IPS DF 6.9 (cell line): ENCODE measurements around the gene MEI1.
"Not testable (repeated sequence)": the region's sequence is repeated elsewhere in the genome, so short reads cannot be mapped to it uniquely, and the experiment has no call there.

Source experiments
- DNase-seq: peaks from one replicate; pipeline ENCODE4 v3.0.0-alpha.2; 2013; ENCODE audit warnings: low read depth, low spot score
- H3K27ac ChIP-seq: one replicate; pipeline ENCODE4 v1.5.1; 2013; ENCODE audit warnings: low read length, control low read depth
- H3K27me3 ChIP-seq: 2 replicates; pipeline ENCODE4 v1.6.1; 2013; ENCODE audit warnings: mild to moderate bottlenecking, low read length; ENCODE audit not compliant: control insufficient read depth, insufficient read depth
- H3K36me3 ChIP-seq: 2 replicates; pipeline ENCODE4 v1.6.1; 2013; ENCODE audit warnings: low read length; ENCODE audit not compliant: control insufficient read depth, insufficient read depth
- H3K4me1 ChIP-seq: 2 replicates; pipeline ENCODE4 v1.6.1; 2013; ENCODE audit warnings: low read length; ENCODE audit not compliant: control insufficient read depth, insufficient read depth
- H3K4me3 ChIP-seq: 2 replicates; pipeline ENCODE4 v1.5.1; 2013; ENCODE audit warnings: mild to moderate bottlenecking, low read length
- H3K9me3 ChIP-seq: 2 replicates; pipeline ENCODE4 v1.6.1; 2013; ENCODE audit warnings: low read length, inconsistent platforms; ENCODE audit not compliant: control insufficient read depth, insufficient read depth
- WGBS: extraction: QIAGEN DNeasy Blood & Tissue Kit; methylation state at CpG from one replicate; pipeline ENCODE4 v1.1.7; 2013; ENCODE audit warnings: mixed read lengths, missing lambda C conversion rate; ENCODE audit not compliant: insufficient read length, insufficient coverage; 5-methylcytosine and 5-hydroxymethylcytosine counted together

MEI1 gene

DNA sequence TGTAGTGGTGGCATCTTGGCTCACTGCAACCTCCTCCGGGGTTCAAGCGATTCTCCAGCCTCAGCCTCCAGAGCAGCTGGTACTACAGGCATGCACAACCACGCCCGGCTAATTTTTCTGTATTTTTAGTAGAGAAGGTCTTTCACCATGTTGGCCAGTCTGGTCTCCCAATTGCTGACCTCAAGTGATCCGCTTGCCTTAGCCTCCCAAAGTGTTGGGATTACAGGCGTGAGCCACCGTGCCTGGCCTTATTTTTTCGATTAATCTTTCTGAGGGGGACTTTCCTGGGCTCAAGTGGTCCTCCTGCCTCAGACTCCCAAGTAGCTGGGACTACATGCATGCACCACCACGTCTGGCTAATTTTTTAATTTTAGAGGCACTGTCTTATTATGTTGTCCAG, 16.3 kb upstream of the MEI1 start:
- Histone ChIP-seq H3K9me3 (no peaks in the 10 kb centered on the region), H3K36me3 (peaks cover 9% of the 10 kb centered on the region; the same call in 1 of the 2 replicates), H3K4me1 (peaks cover 1% of the 10 kb centered on the region; the same call in 1 of the 2 replicates), H3K27me3 (no peaks in the 10 kb centered on the region), H3K27ac (no peak overlapping the region), H3K4me3 (no peak overlapping the region)
- WGBS: no CpG with 5 or more reads among the region's 9 CpGs
- DNase-seq: no peak

DNA sequence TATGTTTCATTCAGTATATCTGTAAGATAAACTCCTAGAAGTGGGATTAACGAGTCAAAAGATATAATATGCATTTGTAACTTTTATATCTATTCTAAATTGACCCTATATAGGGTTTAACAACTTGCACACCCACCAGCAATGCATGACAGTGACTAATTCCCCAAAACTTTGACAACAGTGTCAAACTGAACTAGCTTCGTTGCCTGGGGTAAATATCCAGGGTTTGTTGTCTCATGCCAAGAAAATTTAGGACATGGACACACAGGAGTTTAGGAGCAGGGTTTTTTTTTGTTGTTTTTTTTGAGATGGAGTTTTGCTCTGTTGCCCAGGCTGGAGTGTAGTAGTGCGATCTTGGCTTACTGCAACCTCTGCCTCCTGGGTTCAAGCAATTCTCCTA, 15.7 kb upstream of the MEI1 start:
- WGBS: no CpG with 5 or more reads among the region's 3 CpGs
- peaks cover 1% of the 10 kb centered on the region; the same call in 1 of the 2 replicates for H3K4me1 ChIP-seq
- no peaks in the 10 kb centered on the region for H3K9me3 ChIP-seq
- H3K4me3 ChIP-seq: no peak overlapping the region
- no peaks in the 10 kb centered on the region for H3K27me3 ChIP-seq
- H3K27ac ChIP-seq: no peak overlapping the region
- DNase-seq: no peak
- H3K36me3 ChIP-seq: peaks cover 5% of the 10 kb centered on the region; the same call in 1 of the 2 replicates

DNA sequence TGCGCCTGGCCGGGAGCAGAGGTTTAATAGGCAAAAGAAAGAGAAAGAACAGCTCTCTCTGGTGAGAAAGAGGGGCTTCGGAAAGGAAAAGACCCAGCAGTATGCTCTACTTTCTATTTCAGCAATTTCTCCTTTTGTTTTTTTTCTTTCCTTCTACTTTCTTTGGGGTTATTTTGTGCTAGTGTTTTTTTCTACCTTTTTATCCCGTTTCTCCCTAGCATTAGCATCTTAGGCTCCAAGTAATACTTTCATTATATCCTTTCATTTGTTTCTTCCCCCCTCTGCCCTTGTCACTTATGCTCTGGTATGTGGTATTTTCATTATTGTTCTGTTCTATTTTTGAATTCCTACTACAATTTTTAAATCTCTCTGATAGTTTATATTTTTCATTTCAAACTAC, 15.1 kb upstream of the MEI1 start:
- no CpG with 5 or more reads among the region's 4 CpGs for WGBS
- H3K27me3 ChIP-seq: no peaks in the 10 kb centered on the region
- DNase-seq: no peak

GRCh38 chr22:41686890-41687289, 12.4 kb upstream of the MEI1 start:
- H3K4me3 ChIP-seq, H3K27ac ChIP-seq, H3K9me3 ChIP-seq, H3K4me1 ChIP-seq, H3K27me3 ChIP-seq, DNase-seq, H3K36me3 ChIP-seq: not testable (repeated sequence)
- no CpG with 5 or more reads among the region's 11 CpGs for WGBS

More for the DNA sequence above, 15.1 kb upstream of the MEI1 start:
- Histone ChIP-seq H3K4me3 (no peak overlapping the region), H3K9me3 (no peaks in the 10 kb centered on the region), H3K36me3 (0 out of 2 replicates have a peak, but pooled peaks cover 3% of the 10 kb centered on the region), H3K27ac (no peak overlapping the region), H3K4me1 (peaks cover 1% of the 10 kb centered on the region; the same call in 1 of the 2 replicates)

GRCh38 chr22:41687901-41688364, 11.4 kb upstream of the MEI1 start:
- Histone ChIP-seq H3K36me3 (no peaks in the 10 kb centered on the region), H3K4me1 (peaks cover 1% of the 10 kb centered on the region; the same call in 1 of the 2 replicates), H3K9me3 (no peaks in the 10 kb centered on the region), H3K27me3 (no peaks in the 10 kb centered on the region), H3K27ac (no peak overlapping the region), H3K4me3 (peak overlapping the region; percentile 67)
- WGBS: no CpG with 5 or more reads among the region's 20 CpGs
- DNase-seq: no peak

- WGBS: no CpG with 5 or more reads among the region's 62 CpGs
Observed at GRCh38 chr22:41688365-41689211, 10.7 kb upstream of the MEI1 start, which contains the start of gene SNU13. Gene SNU13 (minus strand): TSS chr22:41688867. CDS start chr22:41688796, 71 bp downstream.

GRCh38 chr22:41690476-41690875, 8.8 kb upstream of the MEI1 start:
- DNase-seq: no peak
- WGBS: no CpG with 5 or more reads among the region's 3 CpGs
- Histone ChIP-seq H3K4me3 (no peak overlapping the region), H3K4me1 (peaks cover 1% of the 10 kb centered on the region; the same call in 1 of the 2 replicates), H3K27ac (no peak overlapping the region), H3K9me3 (no peaks in the 10 kb centered on the region), H3K27me3 (no peaks in the 10 kb centered on the region), H3K36me3 (peaks cover 2% of the 10 kb centered on the region; the same call in 1 of the 2 replicates)

More at GRCh38 chr22:41688365-41689211, 10.7 kb upstream of the MEI1 start, which contains the start of gene SNU13:
- peaks cover 1% of the 10 kb centered on the region; the same call in 1 of the 2 replicates for H3K4me1 ChIP-seq
- H3K27me3 ChIP-seq: no peaks in the 10 kb centered on the region
- peak; percentile 77 for DNase-seq
- H3K36me3 ChIP-seq: 0 out of 2 replicates have a peak, but pooled peaks cover under 1% of the 10 kb centered on the region
- peak within 1 kb of the TSS; percentile 67 for H3K4me3 ChIP-seq
- no peak within 1 kb of the TSS for H3K27ac ChIP-seq
- H3K9me3 ChIP-seq: no peaks in the 10 kb centered on the region

DNA sequence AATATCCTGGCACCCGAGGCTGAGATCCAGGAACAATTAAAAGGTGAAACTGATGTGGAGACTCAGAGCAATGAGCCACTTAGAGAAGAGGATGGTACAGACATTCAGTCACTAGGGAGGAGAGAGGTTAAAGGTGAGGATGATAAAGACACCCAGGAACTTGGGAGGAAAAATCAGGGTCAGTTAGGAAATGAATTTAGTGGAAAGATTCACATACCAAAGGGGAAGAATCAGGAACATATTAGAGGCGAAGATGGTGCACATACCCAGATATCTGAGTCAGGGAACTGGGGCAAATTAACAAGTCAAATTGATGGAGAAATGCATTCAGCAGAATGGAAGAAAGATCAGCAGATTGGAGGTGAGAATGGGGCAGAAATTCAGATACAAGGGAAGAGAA, 4.1 kb upstream of the MEI1 start:
- Histone ChIP-seq H3K4me3 (no peak overlapping the region), H3K27ac (no peak overlapping the region), H3K36me3 (peaks cover 2% of the 10 kb centered on the region), H3K4me1 (peaks cover 4% of the 10 kb centered on the region; the same call in 1 of the 2 replicates), H3K27me3 (no peaks in the 10 kb centered on the region), H3K9me3 (no peaks in the 10 kb centered on the region)
- no CpG with 5 or more reads among the region's 2 CpGs for WGBS
- DNase-seq: no peak

DNA sequence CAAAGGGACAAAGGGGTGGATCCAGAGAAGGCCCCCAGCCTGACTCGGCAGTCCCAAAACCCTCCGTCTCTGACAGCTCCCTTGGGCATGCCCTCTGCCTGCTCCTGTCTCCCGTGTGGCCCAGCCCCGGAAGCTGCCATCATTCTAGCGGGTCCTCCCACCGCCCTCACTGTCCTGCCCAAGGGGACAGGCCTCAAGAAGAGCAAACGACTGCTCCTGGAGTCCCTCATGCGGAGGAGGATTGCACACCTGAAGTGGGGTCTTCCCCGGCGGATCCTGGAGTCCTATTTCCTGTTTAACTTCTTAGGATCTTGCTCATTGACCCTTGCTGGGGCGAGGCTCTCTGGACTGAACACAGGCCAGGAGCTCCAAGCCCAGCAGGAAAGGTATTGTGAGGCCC, 2.6 kb upstream of the MEI1 start:
- Histone ChIP-seq H3K9me3 (no peaks in the 10 kb centered on the region), H3K4me3 (no peak overlapping the region), H3K4me1 (peaks cover 4% of the 10 kb centered on the region; the same call in 1 of the 2 replicates), H3K27ac (no peak overlapping the region), H3K27me3 (no peaks in the 10 kb centered on the region), H3K36me3 (peaks cover 2% of the 10 kb centered on the region)
- no peak for DNase-seq
- no CpG with 5 or more reads among the region's 11 CpGs for WGBS

GRCh38 chr22:41697126-41697775, 2.1 kb upstream of the MEI1 start:
- Histone ChIP-seq H3K36me3 (peaks cover 2% of the 10 kb centered on the region), H3K27me3 (no peaks in the 10 kb centered on the region), H3K4me3 (no peak overlapping the region), H3K9me3 (no peaks in the 10 kb centered on the region), H3K4me1 (peaks cover 4% of the 10 kb centered on the region; the same call in 1 of the 2 replicates), H3K27ac (no peak overlapping the region)
- DNase-seq: peak; percentile 90
- no CpG with 5 or more reads among the region's 12 CpGs for WGBS
